Adrenal gland (tissue), 12 donors: ENCODE data around the gene DHFR. TPM values are rescaled to one million over a fixed set of nuclear protein-coding genes. Genes with fewer than 3 reads are reported as not detected.

Experiments used
- DNase-seq, 7 donors: peaks; one replicate each; pipeline ENCODE4 v3.0.0-alpha.2; 2019 to 2020
- H3K27ac ChIP-seq, 5 donors: fragments of 200-600 bp; sonication (generic) in 4 of 5; 1 replicate in 3 of 5; 2 replicates in 2 of 5; pipeline versions ENCODE4 v1.5.1 to v1.8.0; 2016 to 2020; ENCODE audit warnings: mild to moderate bottlenecking in 1 of 5
- H3K27me3 ChIP-seq: fragments of 200-600 bp; 2 replicates; pipeline ENCODE4 v1.8.0; 2021
- H3K36me3 ChIP-seq, 2 donors: fragments of 200-600 bp; replicated peaks in 1 of 2; 1 replicate in 1 of 2; 2 replicates in 1 of 2; pipeline versions ENCODE4 v1.5.1 to v1.8.0; 2018 to 2022
- H3K4me1 ChIP-seq, 2 donors: fragments of 200-600 bp; replicated peaks in 1 of 2; 1 replicate in 1 of 2; 2 replicates in 1 of 2; pipeline versions ENCODE4 v1.5.1 to v1.8.0; 2018 to 2021
- H3K4me3 ChIP-seq, 4 donors: fragments of 200-600 bp; sonication (generic) in 3 of 4; one replicate each; pipeline ENCODE4 v1.5.1; 2016 to 2018
- H3K9me3 ChIP-seq, 3 donors: fragments of 200-600 bp; sonication (generic) in 1 of 3; replicated peaks in 1 of 3; 1 replicate in 2 of 3; 2 replicates in 1 of 3; pipeline versions ENCODE4 v1.5.1 to v1.8.0; 2016 to 2021
- CTCF ChIP-seq, 6 experiments: fragments of 450-650 bp in 4 of 6; fragments of 200-600 bp in 2 of 6; sonication (generic) in 1 of 6; IDR thresholded peaks; 1 replicate in 5 of 6; 2 replicates in 1 of 6; pipeline versions ENCODE4 v1.5.1 to v1.8.0; 2016 to 2021; ENCODE audit warnings: antibody characterized with exemption in 6 of 6, mild to moderate bottlenecking in 2 of 6, moderate library complexity in 1 of 6
- POLR2A ChIP-seq, 2 donors: fragments of 450-650 bp; IDR thresholded peaks; one replicate each; pipeline ENCODE4 v1.6.1; 2017; ENCODE audit warnings: antibody characterized with exemption in 2 of 2, mild to moderate bottlenecking in 2 of 2, moderate library complexity in 1 of 2
- WGBS, 4 donors: extraction: QIAGEN DNeasy Blood & Tissue Kit in 2 of 4; methylation state at CpG; one replicate each; pipeline versions ENCODE4 v1.1.5 to v1.1.7; 2013 to 2017; 5-methylcytosine and 5-hydroxymethylcytosine counted together
- intact Hi-C, 2 donors: fragments of 100-400 bp; cut with DNase I; formaldehyde crosslinking; loops; one replicate each; pipeline versions ENCODE4 v1.14.1 to v1.15.0; 2022 to 2023
- polyA plus RNA-seq, 3 donors: library from polyadenylated mRNA; stranded (reverse); fragments of 200-250 nt in 2 of 3; fragments of 350-450 nt in 1 of 3; fragmentation: Illumina TruSeq in 1 of 3; extraction: RNeasy Lipid Tissue Mini Kit (QIAGEN cat#74804) in 1 of 3; gene quantifications; one replicate each; pipeline ENCODE4 v1.2.3, GENCODE V29; 2013 to 2014
- total RNA-seq, 9 donors: library from RNA; depleted of rRNA in 4 of 9; stranded (reverse); fragments of >200 nt in 4 of 9; fragments of 120-200 nt in 1 of 9; fragmentation: NEBNext Ultra II Directional in 1 of 9; extraction: Animal tissue kit (Norgen Biotek cat#: 25700) in 1 of 9; gene quantifications; one replicate each; pipeline versions ENCODE4 v1.1.0 to v1.2.4, GENCODE V29; 2013 to 2023
- donor health status: healthy with polysubstance abuse.
- donor health status: Bipolar disorder and iron deficiency.
- donor health status: DM: yes; HTN: yes; CAD: no.
- donor health status: DM: no; HTN: no; CAD: no.
- donor health status: DM: no; HTN: no; CAD: no.
- donor health status: DM: yes; HTN: yes; CAD: no.

DHFR gene
- total and polyA plus RNA-seq, 12 donors, result 4.4 to 24.2 (median 8.6) TPM

GRCh38 chr5:80653502-80653901 lies 1.3 kb downstream of the DHFR start:
- no peak for TF ChIP-seq POLR2A (IDR thresholded peaks at IDR 0.05)
- TF ChIP-seq CTCF (IDR thresholded peaks at IDR 0.05), result no peak
- intact Hi-C loops, result no loop called here
- H3K4me1 ChIP-seq, result peaks cover 6 to 20% of the 10 kb centered on the region in 2 donors
- H3K9me3 ChIP-seq, result no peaks in the 10 kb centered on the region
- H3K4me3 ChIP-seq, result no peak overlapping the region
- no peak overlapping the region for H3K27ac ChIP-seq
- no peak for DNase-seq
- WGBS, 4 donors, result 51 to 65% (median 53%) methylated on average over 7 to 8 of the region's 8 CpGs
- peaks cover 0 to 15% of the 10 kb centered on the region in 2 donors for H3K36me3 ChIP-seq
- H3K27me3 ChIP-seq, result no peaks in the 10 kb centered on the region

GRCh38 chr5:80646926-80647325 lies 7.9 kb downstream of the DHFR start:
- Histone ChIP-seq H3K36me3 (no peaks in the 10 kb centered on the region), H3K4me3 (no peak overlapping the region), H3K9me3 (no peaks in the 10 kb centered on the region), H3K27me3 (no peaks in the 10 kb centered on the region), H3K27ac (no peak overlapping the region), H3K4me1 (no peaks in the 10 kb centered on the region)
- 85 to 92% (median 91%) methylated on average over 3 of the region's 3 CpGs for WGBS, 4 donors
- TF ChIP-seq CTCF (IDR thresholded peaks at IDR 0.05), result no peak
- no peak for TF ChIP-seq POLR2A (IDR thresholded peaks at IDR 0.05)
- intact Hi-C loops, result no loop called here
- no peak for DNase-seq

GRCh38 chr5:80644900-80645299 lies 9.9 kb downstream of the DHFR start:
- no peaks in the 10 kb centered on the region for H3K36me3 ChIP-seq
- no peaks in the 10 kb centered on the region for H3K27me3 ChIP-seq
- intact Hi-C loops, result no loop called here
- TF ChIP-seq POLR2A (IDR thresholded peaks at IDR 0.05) (no peak), CTCF (IDR thresholded peaks at IDR 0.05) (no peak)
- DNase-seq, result no peak
- no peak overlapping the region for H3K4me3 ChIP-seq
- H3K4me1 ChIP-seq, result no peaks in the 10 kb centered on the region
- H3K9me3 ChIP-seq, result no peaks in the 10 kb centered on the region
- 81 to 87% (median 83%) methylated on average over 4 of the region's 4 CpGs for WGBS, 4 donors
- no peak overlapping the region for H3K27ac ChIP-seq

GRCh38 chr5:80641353-80641752 lies 13.4 kb downstream of the DHFR start:
- no peak for TF ChIP-seq POLR2A (IDR thresholded peaks at IDR 0.05)
- TF ChIP-seq CTCF (IDR thresholded peaks at IDR 0.05), result no peak
- H3K4me3 ChIP-seq, result no peak overlapping the region
- no peak for DNase-seq
- no peaks in the 10 kb centered on the region for H3K9me3 ChIP-seq
- H3K27ac ChIP-seq, result no peak overlapping the region
- no peaks in the 10 kb centered on the region for H3K27me3 ChIP-seq
- H3K36me3 ChIP-seq, result no peaks in the 10 kb centered on the region
- no peaks in the 10 kb centered on the region for H3K4me1 ChIP-seq
- intact Hi-C loops, result no loop called here
- 93 to 98% (median 96%) methylated on average over 4 of the region's 4 CpGs for WGBS, 4 donors
